Measurements from ENCODE around the gene GPRC5C.

DNA sequence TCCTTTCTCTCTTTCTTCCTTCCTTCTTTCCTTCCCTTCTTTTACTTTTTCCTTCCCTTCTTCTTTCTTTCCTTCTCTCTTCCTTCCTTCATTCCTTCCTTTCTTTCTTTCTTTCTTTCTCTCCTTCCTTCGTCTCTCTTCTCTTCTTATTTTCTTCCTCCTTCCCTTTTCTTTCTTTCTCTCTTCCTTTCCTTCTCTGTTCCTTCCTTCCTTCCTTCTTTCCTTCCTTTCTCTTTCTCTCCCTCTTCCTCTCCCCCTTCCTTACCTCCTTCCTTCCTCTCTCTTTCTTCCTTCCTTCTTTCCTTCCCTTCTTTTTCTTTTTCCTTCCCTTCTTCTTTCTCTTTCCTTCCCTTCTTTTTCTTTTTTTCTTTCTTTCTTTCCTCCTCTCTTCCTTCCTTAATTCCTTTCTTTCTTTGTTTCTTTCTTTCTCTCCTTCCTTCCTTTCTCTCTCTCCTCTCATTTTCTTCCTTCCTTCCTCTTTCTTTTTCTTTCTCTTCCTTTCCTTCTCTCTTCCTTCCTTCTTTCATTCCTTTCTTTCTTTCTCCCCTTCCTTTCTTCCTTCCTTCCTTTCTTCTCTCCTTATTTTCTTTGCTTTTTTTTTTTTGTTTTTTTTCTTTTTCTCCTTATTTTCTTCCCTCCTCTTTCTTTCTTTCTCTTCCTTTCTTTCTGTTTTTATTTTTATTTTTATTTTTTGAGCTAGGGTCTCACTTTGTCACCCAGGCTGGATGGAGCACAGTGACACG lies 41.8 kb upstream of the GPRC5C start:
- TF ChIP-seq EZH2 (IDR thresholded peaks at IDR 0.05; ENCODE audit: borderline replicate concordance, low read depth, low read length, severe bottlenecking): no peak
- TF ChIP-seq, protein P1, sequence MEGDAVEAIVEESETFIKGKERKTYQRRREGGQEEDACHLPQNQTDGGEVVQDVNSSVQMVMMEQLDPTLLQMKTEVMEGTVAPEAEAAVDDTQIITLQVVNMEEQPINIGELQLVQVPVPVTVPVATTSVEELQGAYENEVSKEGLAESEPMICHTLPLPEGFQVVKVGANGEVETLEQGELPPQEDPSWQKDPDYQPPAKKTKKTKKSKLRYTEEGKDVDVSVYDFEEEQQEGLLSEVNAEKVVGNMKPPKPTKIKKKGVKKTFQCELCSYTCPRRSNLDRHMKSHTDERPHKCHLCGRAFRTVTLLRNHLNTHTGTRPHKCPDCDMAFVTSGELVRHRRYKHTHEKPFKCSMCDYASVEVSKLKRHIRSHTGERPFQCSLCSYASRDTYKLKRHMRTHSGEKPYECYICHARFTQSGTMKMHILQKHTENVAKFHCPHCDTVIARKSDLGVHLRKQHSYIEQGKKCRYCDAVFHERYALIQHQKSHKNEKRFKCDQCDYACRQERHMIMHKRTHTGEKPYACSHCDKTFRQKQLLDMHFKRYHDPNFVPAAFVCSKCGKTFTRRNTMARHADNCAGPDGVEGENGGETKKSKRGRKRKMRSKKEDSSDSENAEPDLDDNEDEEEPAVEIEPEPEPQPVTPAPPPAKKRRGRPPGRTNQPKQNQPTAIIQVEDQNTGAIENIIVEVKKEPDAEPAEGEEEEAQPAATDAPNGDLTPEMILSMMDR (IDR thresholded peaks at IDR 0.05; ENCODE audit: borderline replicate concordance, extremely low read depth, low read length, poor library complexity, severe bottlenecking): no peak

Data from DND-41 (cell line).